Mammary microvascular endothelial cell (primary cell): ENCODE results near the gene PTTG1IP2. TPM values are rescaled to one million over a fixed set of nuclear protein-coding genes. Genes with fewer than 3 reads are reported as not detected.

ENCODE experiments used
- total RNA-seq: library from RNA; depleted of rRNA; stranded (reverse); fragments of >200 nt; gene quantifications from 2 replicates; pipeline ENCODE4 v1.2.3, GENCODE V29; 2015

The PTTG1IP2 gene
- total RNA-seq: not detected in 2 replicates

GRCh38 chr7:90469554-90469953 is at the start of gene PTTG1IP2:
Gene PTTG1IP2 (plus strand): TSS chr7:90469639. CDS start chr7:90469787, 148 bp downstream.

Other genes with a start within 250 kb of the PTTG1IP2 start
- 0.27 and 0.74 TPM in 2 replicates for gene CFAP69, start 224.5 kb upstream of the PTTG1IP2 start, total RNA-seq
- not detected in 2 replicates for gene FAM237B, start 148.3 kb upstream of the PTTG1IP2 start, total RNA-seq
- 12.8 and 16.5 TPM in 2 replicates for gene GTPBP10, start 122.9 kb upstream of the PTTG1IP2 start, total RNA-seq
- gene CLDN12, start 66.2 kb upstream of the PTTG1IP2 start, total RNA-seq: 3.2 and 3.8 TPM in 2 replicates
- gene CDK14, start 126.7 kb downstream of the PTTG1IP2 start, total RNA-seq: 4.7 and 11.4 TPM in 2 replicates